Activated CD4-positive, alpha-beta T cell treated with anti-CD3 and anti-CD28 coated beads for 36 hours (primary cell): ENCODE data around the gene LHCGR. TPM values are rescaled to one million over a fixed set of nuclear protein-coding genes. Genes with fewer than 3 reads are reported as not detected.

Source experiments
- ATAC-seq: fragments of 200-7000 bp; cut with Tn5 transposase; one replicate; pipeline ENCODE4 v1.10.0; 2021; ENCODE audit warnings: mild to moderate bottlenecking, moderate library complexity
- CTCF ChIA-PET: fragments of 350-600 bp; sonication (Branson Sonifier 250); formaldehyde crosslinking; loops from one replicate; lab custom pipeline; 2021; ENCODE audit warnings: antibody characterized with exemption; lab: Charles Lee
- POLR2A ChIA-PET: fragments of 350-600 bp; sonication (Branson Sonifier 250); formaldehyde crosslinking; loops from one replicate; lab custom pipeline; 2021; ENCODE audit warnings: antibody characterized with exemption, inconsistent platforms; lab: Charles Lee
- DNase-seq: peaks from one replicate; pipeline ENCODE4 v3.0.0-alpha.2; 2020
- H3K27ac Mint-ChIP-seq: one replicate; pipeline ENCODE4 v1.8.0; 2021; ENCODE audit warnings: mixed read lengths
- H3K27me3 Mint-ChIP-seq: one replicate; pipeline ENCODE4 v1.8.0; 2021; ENCODE audit warnings: mixed read lengths
- H3K36me3 Mint-ChIP-seq: one replicate; pipeline ENCODE4 v1.8.0; 2021; ENCODE audit warnings: low read depth, mixed read lengths
- H3K4me1 Mint-ChIP-seq: one replicate; pipeline ENCODE4 v1.8.0; 2021; ENCODE audit warnings: mixed read lengths
- H3K4me3 Mint-ChIP-seq: one replicate; pipeline ENCODE4 v1.8.0; 2021; ENCODE audit warnings: mild to moderate bottlenecking, moderate library complexity, mixed read lengths
- H3K9me3 Mint-ChIP-seq: one replicate; pipeline ENCODE4 v1.8.0; 2021; ENCODE audit warnings: low read depth, mixed read lengths
- intact Hi-C, 2 experiments: fragments of 100-400 bp; cut with DNase I in 1 of 2; cut with micrococcal nuclease in 1 of 2; formaldehyde crosslinking; loops; one replicate each; pipeline versions ENCODE4 v1.14.2 to v1.15.1; 2022 to 2024; cut with DNase I, micrococcal nuclease
- total RNA-seq, 2 experiments: library from RNA; stranded (reverse); gene quantifications; one replicate each; pipeline ENCODE4 v1.2.3, GENCODE V29; 2021

Gene LHCGR
- total RNA-seq: not detected

GRCh38 chr2:48755473-48755872 is at the start of gene LHCGR:
LHCGR (minus strand) TSS chr2:48755724; CDS start chr2:48755671, 53 bp downstream.
- Mint-ChIP-seq H3K36me3 (no peaks in the 10 kb centered on the region), H3K4me1 (no peaks in the 10 kb centered on the region), H3K27ac (no peak within 1 kb of the TSS), H3K4me3 (no peak within 1 kb of the TSS), H3K9me3 (no peaks in the 10 kb centered on the region), H3K27me3 (peaks cover 22% of the 10 kb centered on the region)
- ChIA-PET CTCF (no interaction called here), POLR2A (no interaction called here)
- DNase-seq (peak; percentile 9), ATAC-seq (no peak)
- intact Hi-C loops: no loop called here

- POLR2A ChIA-PET: no interaction called here
- ATAC-seq: no peak
- Mint-ChIP-seq H3K36me3 (no peaks in the 10 kb centered on the region), H3K27ac (no peak overlapping the region), H3K9me3 (peaks cover 6% of the 10 kb centered on the region), H3K4me3 (no peak overlapping the region), H3K27me3 (peaks cover 9% of the 10 kb centered on the region), H3K4me1 (no peaks in the 10 kb centered on the region)
- DNase-seq: no peak
- CTCF ChIA-PET: no interaction called here
- intact Hi-C loops: loop anchor here in 1 of 2 experiments (10.0 kb wide), 1 partner anchor 195 kb away; no protein-coding TSS in a partner anchor
Observed at GRCh38 chr2:48799601-48800000, 44.1 kb upstream of the LHCGR start.

- Mint-ChIP-seq H3K27ac (no peak overlapping the region), H3K4me3 (no peak overlapping the region), H3K4me1 (no peaks in the 10 kb centered on the region), H3K9me3 (peaks cover 6% of the 10 kb centered on the region), H3K36me3 (no peaks in the 10 kb centered on the region), H3K27me3 (peaks cover 6% of the 10 kb centered on the region)
- CTCF ChIA-PET: interaction anchor here (0.5 to 0.7 kb wide), 2 partner anchors 23 to 35 kb away, joined by 3 to 4 read pairs; no protein-coding TSS in a partner anchor
- intact Hi-C loops: loop anchor here in 1 of 2 experiments (10.0 kb wide), 1 partner anchor 190 kb away; no protein-coding TSS in a partner anchor
- DNase-seq: no peak
- ATAC-seq: no peak
- POLR2A ChIA-PET: no interaction called here
Observed at GRCh38 chr2:48795065-48795464, 39.5 kb upstream of the LHCGR start.

- no peaks in the 10 kb centered on the region for H3K4me1 Mint-ChIP-seq
- no peak overlapping the region for H3K4me3 Mint-ChIP-seq
- POLR2A ChIA-PET: no interaction called here
- H3K27me3 Mint-ChIP-seq: peaks cover 4% of the 10 kb centered on the region
- no peak for ATAC-seq
- DNase-seq: no peak
- peaks cover 6% of the 10 kb centered on the region for H3K9me3 Mint-ChIP-seq
- no peaks in the 10 kb centered on the region for H3K36me3 Mint-ChIP-seq
- intact Hi-C loops: loop anchor here in 1 of 2 experiments (10.0 kb wide), 1 partner anchor 189 kb away; no protein-coding TSS in a partner anchor
- CTCF ChIA-PET: no interaction called here
- no peak overlapping the region for H3K27ac Mint-ChIP-seq
Observed at GRCh38 chr2:48793671-48794070, 38.1 kb upstream of the LHCGR start.

- no peaks in the 10 kb centered on the region for H3K36me3 Mint-ChIP-seq
- ChIA-PET POLR2A (no interaction called here), CTCF (no interaction called here)
- peaks cover 6% of the 10 kb centered on the region for H3K9me3 Mint-ChIP-seq
- ATAC-seq (no peak), DNase-seq (no peak)
- no peaks in the 10 kb centered on the region for H3K4me1 Mint-ChIP-seq
- H3K27me3 Mint-ChIP-seq: peaks cover 2% of the 10 kb centered on the region
- no peak overlapping the region for H3K27ac Mint-ChIP-seq
- H3K4me3 Mint-ChIP-seq: no peak overlapping the region
- intact Hi-C loops: loop anchor here in 1 of 2 experiments (10.0 kb wide), 1 partner anchor 187 kb away; no protein-coding TSS in a partner anchor
Observed at GRCh38 chr2:48792030-48792429, 36.5 kb upstream of the LHCGR start.

GRCh38 chr2:48790407-48791170 is 35.1 kb upstream of the LHCGR start:
- DNase-seq (no peak), ATAC-seq (no peak)
- ChIA-PET CTCF (no interaction called here), POLR2A (no interaction called here)
- Mint-ChIP-seq H3K4me1 (no peaks in the 10 kb centered on the region), H3K4me3 (no peak overlapping the region), H3K9me3 (no peaks in the 10 kb centered on the region), H3K36me3 (no peaks in the 10 kb centered on the region), H3K27me3 (peaks cover 4% of the 10 kb centered on the region), H3K27ac (no peak overlapping the region)
- intact Hi-C loops: loop anchor here in 1 of 2 experiments (10.0 kb wide), 1 partner anchor 186 kb away; no protein-coding TSS in a partner anchor

- Mint-ChIP-seq H3K9me3 (no peaks in the 10 kb centered on the region), H3K36me3 (no peaks in the 10 kb centered on the region), H3K27me3 (peaks cover 5% of the 10 kb centered on the region), H3K4me3 (no peak overlapping the region), H3K27ac (no peak overlapping the region), H3K4me1 (no peaks in the 10 kb centered on the region)
- no peak for DNase-seq
- POLR2A ChIA-PET: no interaction called here
- CTCF ChIA-PET: no interaction called here
- intact Hi-C loops: no loop called here
- no peak for ATAC-seq
Observed at GRCh38 chr2:48787580-48787979, 32.1 kb upstream of the LHCGR start.

GRCh38 chr2:48781366-48781765 is 25.8 kb upstream of the LHCGR start:
- no peak for DNase-seq
- no peaks in the 10 kb centered on the region for H3K9me3 Mint-ChIP-seq
- no peaks in the 10 kb centered on the region for H3K36me3 Mint-ChIP-seq
- ChIA-PET POLR2A (no interaction called here), CTCF (no interaction called here)
- no peaks in the 10 kb centered on the region for H3K4me1 Mint-ChIP-seq
- no peak overlapping the region for H3K4me3 Mint-ChIP-seq
- H3K27me3 Mint-ChIP-seq: peaks cover 6% of the 10 kb centered on the region
- intact Hi-C loops: no loop called here
- no peak for ATAC-seq
- no peak overlapping the region for H3K27ac Mint-ChIP-seq

GRCh38 chr2:48779019-48779716 is 23.6 kb upstream of the LHCGR start:
- DNase-seq (no peak), ATAC-seq (no peak)
- H3K4me1 Mint-ChIP-seq: no peaks in the 10 kb centered on the region
- intact Hi-C loops: no loop called here
- CTCF ChIA-PET: no interaction called here
- H3K27ac Mint-ChIP-seq: no peak overlapping the region
- peaks cover 6% of the 10 kb centered on the region for H3K27me3 Mint-ChIP-seq
- H3K9me3 Mint-ChIP-seq: no peaks in the 10 kb centered on the region
- POLR2A ChIA-PET: no interaction called here
- no peak overlapping the region for H3K4me3 Mint-ChIP-seq
- no peaks in the 10 kb centered on the region for H3K36me3 Mint-ChIP-seq

GRCh38 chr2:48774251-48774650 is 18.7 kb upstream of the LHCGR start:
- DNase-seq (no peak), ATAC-seq (no peak)
- no peaks in the 10 kb centered on the region for H3K4me1 Mint-ChIP-seq
- CTCF ChIA-PET: no interaction called here
- H3K27me3 Mint-ChIP-seq: peaks cover 4% of the 10 kb centered on the region
- POLR2A ChIA-PET: no interaction called here
- no peak overlapping the region for H3K4me3 Mint-ChIP-seq
- H3K27ac Mint-ChIP-seq: no peak overlapping the region
- intact Hi-C loops: no loop called here
- H3K36me3 Mint-ChIP-seq: no peaks in the 10 kb centered on the region
- no peaks in the 10 kb centered on the region for H3K9me3 Mint-ChIP-seq

GRCh38 chr2:48771241-48772014 is 15.9 kb upstream of the LHCGR start:
- H3K27ac Mint-ChIP-seq: no peak overlapping the region
- H3K4me1 Mint-ChIP-seq: no peaks in the 10 kb centered on the region
- no peak for ATAC-seq
- peaks cover 8% of the 10 kb centered on the region for H3K27me3 Mint-ChIP-seq
- H3K9me3 Mint-ChIP-seq: peaks cover 1% of the 10 kb centered on the region
- H3K4me3 Mint-ChIP-seq: no peak overlapping the region
- DNase-seq: no peak
- POLR2A ChIA-PET: no interaction called here
- intact Hi-C loops: no loop called here
- H3K36me3 Mint-ChIP-seq: no peaks in the 10 kb centered on the region
- CTCF ChIA-PET: interaction anchor here (0.6 kb wide), 1 partner anchor 23 kb away, joined by 4 read pairs; no protein-coding TSS in a partner anchor
